Measurements from ENCODE around the gene PTGFRN. TPM values are rescaled to one million over a fixed set of nuclear protein-coding genes. Genes with fewer than 3 reads are reported as not detected.

The PTGFRN gene
- total and polyA plus RNA-seq, 2 of the 13 experiments (the other 11 are each of a cell fraction or from before 2014, with no cell fraction given) = 3.3 to 11.3 TPM

GRCh38 chr1:116934586-116935207 is 25.0 kb downstream of the PTGFRN start (continued):
- peak; percentile 46; the same call in 1 of the 2 replicates for TF ChIP-seq SOX5 (CRISPR knock-in tag; IDR thresholded peaks at IDR 0.05; ENCODE audit: borderline replicate concordance)
- TF ChIP-seq NCOA2 (CRISPR knock-in tag; IDR thresholded peaks at IDR 0.05) = 0 out of 2 replicates have a peak, but pooled peaks have one; percentile 24
- TF ChIP-seq ZNF335 (CRISPR knock-in tag; IDR thresholded peaks at IDR 0.05) = no peak
- no peak for TF ChIP-seq SOX13 (IDR thresholded peaks at IDR 0.05)
- peak in 1 of 2 experiments; percentile 71; a peak in 2 of 4 replicates for TF ChIP-seq SOX13 (CRISPR knock-in tag; conservative IDR thresholded peaks at IDR 0.05 in 1 of 2, IDR thresholded peaks at IDR 0.05 in 1 of 2)
- TF ChIP-seq, protein P1, sequence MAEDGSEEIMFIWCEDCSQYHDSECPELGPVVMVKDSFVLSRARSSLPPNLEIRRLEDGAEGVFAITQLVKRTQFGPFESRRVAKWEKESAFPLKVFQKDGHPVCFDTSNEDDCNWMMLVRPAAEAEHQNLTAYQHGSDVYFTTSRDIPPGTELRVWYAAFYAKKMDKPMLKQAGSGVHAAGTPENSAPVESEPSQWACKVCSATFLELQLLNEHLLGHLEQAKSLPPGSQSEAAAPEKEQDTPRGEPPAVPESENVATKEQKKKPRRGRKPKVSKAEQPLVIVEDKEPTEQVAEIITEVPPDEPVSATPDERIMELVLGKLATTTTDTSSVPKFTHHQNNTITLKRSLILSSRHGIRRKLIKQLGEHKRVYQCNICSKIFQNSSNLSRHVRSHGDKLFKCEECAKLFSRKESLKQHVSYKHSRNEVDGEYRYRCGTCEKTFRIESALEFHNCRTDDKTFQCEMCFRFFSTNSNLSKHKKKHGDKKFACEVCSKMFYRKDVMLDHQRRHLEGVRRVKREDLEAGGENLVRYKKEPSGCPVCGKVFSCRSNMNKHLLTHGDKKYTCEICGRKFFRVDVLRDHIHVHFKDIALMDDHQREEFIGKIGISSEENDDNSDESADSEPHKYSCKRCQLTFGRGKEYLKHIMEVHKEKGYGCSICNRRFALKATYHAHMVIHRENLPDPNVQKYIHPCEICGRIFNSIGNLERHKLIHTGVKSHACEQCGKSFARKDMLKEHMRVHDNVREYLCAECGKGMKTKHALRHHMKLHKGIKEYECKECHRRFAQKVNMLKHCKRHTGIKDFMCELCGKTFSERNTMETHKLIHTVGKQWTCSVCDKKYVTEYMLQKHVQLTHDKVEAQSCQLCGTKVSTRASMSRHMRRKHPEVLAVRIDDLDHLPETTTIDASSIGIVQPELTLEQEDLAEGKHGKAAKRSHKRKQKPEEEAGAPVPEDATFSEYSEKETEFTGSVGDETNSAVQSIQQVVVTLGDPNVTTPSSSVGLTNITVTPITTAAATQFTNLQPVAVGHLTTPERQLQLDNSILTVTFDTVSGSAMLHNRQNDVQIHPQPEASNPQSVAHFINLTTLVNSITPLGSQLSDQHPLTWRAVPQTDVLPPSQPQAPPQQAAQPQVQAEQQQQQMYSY (CRISPR knock-in tag; IDR thresholded peaks at IDR 0.05) = no peak

DNA sequence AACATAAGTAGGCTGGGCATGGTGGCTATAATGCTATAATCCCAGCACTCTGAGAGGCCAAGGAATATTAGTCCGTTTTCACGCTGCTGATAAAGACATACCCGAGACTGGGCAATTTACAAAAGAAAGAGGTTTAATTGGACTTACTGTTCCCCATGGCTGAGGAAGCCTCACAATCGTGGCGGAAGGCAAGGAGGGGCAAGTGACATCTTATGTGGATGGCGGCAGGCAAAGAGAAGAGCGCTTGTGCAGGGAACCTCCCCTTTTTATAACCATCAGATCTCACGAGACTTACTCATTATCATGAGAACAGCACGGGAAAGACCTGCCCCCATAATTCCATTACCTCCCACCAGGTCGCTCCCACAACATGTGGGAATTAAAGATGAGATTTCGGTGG is 28.5 kb downstream of the PTGFRN start:
- CTCF ChIA-PET (ENCODE audit: low intra/inter-chr PET ratio, low total read pairs) = no interaction called here
- 61% methylated on average over 11 of the region's 11 CpGs for WGBS (ENCODE audit: low lambda C conversion rate)
- Histone ChIP-seq H3K4me2 (ENCODE audit: low read depth, low read length) (no peak overlapping the region), H3K36me3 (replicated peaks in 1 of 2; ENCODE audit: control insufficient read depth in 1 of 2, insufficient read depth in 2 of 2, low read length in 2 of 2) (no peaks in the 10 kb centered on the region), H3K9me3 (ENCODE audit: low read length) (no peaks in the 10 kb centered on the region), H3K4me1 (ENCODE audit: insufficient read depth, low read length) (peaks cover 12% of the 10 kb centered on the region), H4K20me1 (ENCODE audit: insufficient read depth, low read length) (no peaks in the 10 kb centered on the region), H2AFZ (ENCODE audit: low read length) (no peak overlapping the region), H3K27me3 (ENCODE audit: control insufficient read depth in 1 of 2, insufficient read depth in 2 of 2, low read length in 2 of 2) (no peaks in the 10 kb centered on the region), H3K27ac (ENCODE audit: extremely low read length, insufficient read depth, low read length) (no peak overlapping the region), H3K79me2 (ENCODE audit: insufficient read depth, low read length) (no peaks in the 10 kb centered on the region), H3K9ac (ENCODE audit: insufficient read depth, low read depth, low read length) (no peak overlapping the region), H3K4me3 (replicated peaks in 1 of 3; ENCODE audit: insufficient read depth in 1 of 3, low read depth in 2 of 3, low read length in 3 of 3) (no peak overlapping the region)
- POLR2A ChIA-PET = no interaction called here
- in situ Hi-C loops (cut with HindIII; ENCODE audit: extremely low pct_ligation_motif_present, low pct_unique_long_range_greater_than_20kb) (no loop called here), intact Hi-C loops (cut with micrococcal nuclease; ENCODE audit: unreplicated experiment) (no loop called here)
- DNase-seq (ENCODE audit: low spot score) (no peak), FAIRE-seq (no peak), ATAC-seq (no peak)
- no TSS peak for BruUV-seq (replicated peaks)
- TF ChIP-seq ZNF34 (CRISPR knock-in tag; IDR thresholded peaks at IDR 0.05; ENCODE audit: borderline replicate concordance) = no peak
- TF ChIP-seq ZNF335 (CRISPR knock-in tag; IDR thresholded peaks at IDR 0.05) = no peak
- TF ChIP-seq REPIN1 (CRISPR knock-in tag; IDR thresholded peaks at IDR 0.05; ENCODE audit: borderline replicate concordance, low read depth) = no peak
- TF ChIP-seq HDAC6 (IDR thresholded peaks at IDR 0.05; ENCODE audit: low read depth, low read length) = no peak
- TF ChIP-seq ZNF776 (CRISPR knock-in tag; IDR thresholded peaks at IDR 0.05) = no peak
- TF ChIP-seq, protein P2, sequence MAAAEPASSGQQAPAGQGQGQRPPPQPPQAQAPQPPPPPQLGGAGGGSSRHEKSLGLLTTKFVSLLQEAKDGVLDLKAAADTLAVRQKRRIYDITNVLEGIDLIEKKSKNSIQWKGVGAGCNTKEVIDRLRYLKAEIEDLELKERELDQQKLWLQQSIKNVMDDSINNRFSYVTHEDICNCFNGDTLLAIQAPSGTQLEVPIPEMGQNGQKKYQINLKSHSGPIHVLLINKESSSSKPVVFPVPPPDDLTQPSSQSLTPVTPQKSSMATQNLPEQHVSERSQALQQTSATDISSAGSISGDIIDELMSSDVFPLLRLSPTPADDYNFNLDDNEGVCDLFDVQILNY (CRISPR knock-in tag; conservative IDR thresholded peaks at IDR 0.05) = no peak
- TF ChIP-seq MYNN (CRISPR knock-in tag; IDR thresholded peaks at IDR 0.05; ENCODE audit: low read depth) = no peak
- no peak for TF ChIP-seq MBD4 (IDR thresholded peaks at IDR 0.05; ENCODE audit: borderline replicate concordance, low read length)
- no peak for TF ChIP-seq ZNF382 (CRISPR knock-in tag; IDR thresholded peaks at IDR 0.05; ENCODE audit: borderline replicate concordance)
- TF ChIP-seq XRCC5 (optimal IDR thresholded peaks at IDR 0.05; ENCODE audit: low read length) = no peak
- no peak for TF ChIP-seq RORA (CRISPR knock-in tag; IDR thresholded peaks at IDR 0.05)
- TF ChIP-seq MXD4 (CRISPR knock-in tag; IDR thresholded peaks at IDR 0.05) = no peak
- no peak for TF ChIP-seq ZNF616 (CRISPR knock-in tag; IDR thresholded peaks at IDR 0.05; ENCODE audit: low read depth)
- TF ChIP-seq TEAD3 (CRISPR knock-in tag; optimal IDR thresholded peaks at IDR 0.05; ENCODE audit: borderline replicate concordance) = no peak

Data from HepG2 (cell line).